H1 (cell line): ENCODE results near the gene GSKIP. TPM values are rescaled to one million over a fixed set of nuclear protein-coding genes. Genes with fewer than 3 reads are reported as not detected.

ENCODE experiments used
- CTCF ChIA-PET: fragments of 300-600 bp; sonication (Branson Sonifier 250); formaldehyde crosslinking; loops from one replicate; lab custom pipeline; 2021; ENCODE audit not compliant: partially characterized antibody; lab: Charles Lee
- POLR2A ChIA-PET: fragments of 300-600 bp; sonication (Branson Sonifier 250); formaldehyde crosslinking; loops from one replicate; lab custom pipeline; 2021; ENCODE audit warnings: inconsistent platforms; ENCODE audit not compliant: partially characterized antibody; lab: Charles Lee
- DNase-seq, 2 experiments: peaks; one replicate each; pipeline versions ENCODE4 v3.0.0 to v3.0.0-alpha.2; 2010 to 2022; ENCODE audit warnings: low spot score in 2 of 2, low read depth in 1 of 2, mixed read lengths in 1 of 2
- FAIRE-seq: peaks from 2 replicates; lab custom pipeline; 2011; peaks lifted over from hg19 to GRCh38; lab: Jason Lieb, UNC
- H2AFZ ChIP-seq: 2 replicates; pipeline ENCODE4 v1.8.1; 2012; ENCODE audit warnings: low read length, inconsistent platforms
- H2AK5ac ChIP-seq: 2 replicates; pipeline ENCODE4 v1.6.1; 2013; ENCODE audit warnings: low read depth, low read length
- H2BK120ac ChIP-seq: replicated peaks from 2 replicates; pipeline ENCODE3; 2013; ENCODE audit warnings: low read depth, low read length, inconsistent platforms
- H2BK12ac ChIP-seq: 2 replicates; pipeline ENCODE4 v1.6.1; 2013; ENCODE audit warnings: low read depth, low read length
- H2BK15ac ChIP-seq: 2 replicates; pipeline ENCODE4 v1.6.1; 2013; ENCODE audit warnings: low read length
- H2BK20ac ChIP-seq: 2 replicates; pipeline ENCODE4 v1.6.1; 2013; ENCODE audit warnings: low read length
- H2BK5ac ChIP-seq: 2 replicates; pipeline ENCODE4 v1.6.1; 2013; ENCODE audit warnings: low read depth, low read length
- H3K14ac ChIP-seq: 2 replicates; pipeline ENCODE4 v1.6.1; 2013; ENCODE audit warnings: inconsistent platforms; ENCODE audit not compliant: insufficient read length
- H3K18ac ChIP-seq: 2 replicates; pipeline ENCODE4 v1.6.1; 2013; ENCODE audit warnings: low read length; ENCODE audit errors: extremely low read depth
- H3K23ac ChIP-seq: 2 replicates; pipeline ENCODE4 v1.6.1; 2013; ENCODE audit warnings: inconsistent platforms; ENCODE audit not compliant: insufficient read length
- H3K23me2 ChIP-seq: 2 replicates; pipeline ENCODE4 v1.6.1; 2013; ENCODE audit warnings: low read depth, low read length
- H3K27ac ChIP-seq: 2 replicates; pipeline ENCODE4 v1.6.1; 2011; ENCODE audit warnings: low read depth, low read length, inconsistent platforms
- H3K27me3 ChIP-seq, 4 experiments: replicated peaks in 1 of 4; 1 replicate in 1 of 4; 2 replicates in 3 of 4; pipeline versions ENCODE4 v1.6.1 to v1.8.1; 2011 to 2013; ENCODE audit warnings: low read length in 3 of 4, mild to moderate bottlenecking in 3 of 4, inconsistent platforms in 2 of 4, mixed read lengths in 2 of 4, moderate library complexity in 1 of 4; ENCODE audit not compliant: control insufficient read depth in 3 of 4, insufficient read depth in 3 of 4; ENCODE audit errors: extremely low read depth in 1 of 4
- H3K36me3 ChIP-seq, 4 experiments: 2 replicates each; pipeline versions ENCODE4 v1.6.1 to v1.8.1; 2011 to 2013; ENCODE audit warnings: mild to moderate bottlenecking in 4 of 4, low read length in 3 of 4, moderate library complexity in 2 of 4, control low read depth in 1 of 4, inconsistent platforms in 1 of 4; ENCODE audit not compliant: insufficient read depth in 4 of 4, control insufficient read depth in 2 of 4
- H3K4ac ChIP-seq: replicated peaks from 2 replicates; pipeline ENCODE3; 2013; ENCODE audit warnings: low read length, low read depth, mixed read lengths, inconsistent platforms; ENCODE audit not compliant: insufficient read length
- H3K4me1 ChIP-seq, 4 experiments: replicated peaks in 1 of 4; 1 replicate in 1 of 4; 2 replicates in 3 of 4; pipeline versions ENCODE4 v1.6.1 to v1.8.1; 2011 to 2013; ENCODE audit warnings: low read length in 3 of 4, inconsistent platforms in 2 of 4, mixed read lengths in 1 of 4; ENCODE audit not compliant: insufficient read depth in 4 of 4, control insufficient read depth in 3 of 4
- H3K4me2 ChIP-seq, 2 experiments: 2 replicates each; pipeline versions ENCODE4 v1.6.1 to v1.8.1; 2011 to 2013; ENCODE audit warnings: low read depth in 2 of 2, low read length in 2 of 2, control low read depth in 1 of 2, inconsistent platforms in 1 of 2, mild to moderate bottlenecking in 1 of 2; ENCODE audit not compliant: insufficient read depth in 1 of 2
- H3K4me3 ChIP-seq, 4 experiments: fragments of 200-600, 300-600 bp in 1 of 4; sonication (generic), shearing (Covaris generic), sonication (Bioruptor Twin) in 1 of 4; 2 replicates each; pipeline versions ENCODE4 v1.5.1 to v1.8.1; 2011 to 2016; ENCODE audit warnings: low read length in 4 of 4, low read depth in 3 of 4, control low read depth in 2 of 4, inconsistent platforms in 2 of 4, mild to moderate bottlenecking in 2 of 4, mixed read lengths in 1 of 4, moderate library complexity in 1 of 4; ENCODE audit not compliant: insufficient read depth in 2 of 4; ENCODE audit errors: extremely low read depth in 1 of 4
- H3K56ac ChIP-seq: replicated peaks from 2 replicates; pipeline ENCODE3; 2013; ENCODE audit warnings: low read depth, mild to moderate bottlenecking, mixed read lengths, low read length, inconsistent platforms; ENCODE audit not compliant: insufficient read length
- H3K79me1 ChIP-seq: 2 replicates; pipeline ENCODE4 v1.6.1; 2013; ENCODE audit warnings: low read depth, low read length, control low read depth
- H3K79me2 ChIP-seq, 2 experiments: 2 replicates each; pipeline versions ENCODE4 v1.6.1 to v1.8.1; 2012 to 2013; ENCODE audit warnings: low read length in 2 of 2, mild to moderate bottlenecking in 2 of 2, inconsistent platforms in 1 of 2; ENCODE audit not compliant: insufficient read depth in 2 of 2, control insufficient read depth in 1 of 2
- H3K9ac ChIP-seq, 4 experiments: replicated peaks in 1 of 4; 1 replicate in 1 of 4; 2 replicates in 3 of 4; pipeline versions ENCODE4 v1.6.1 to v1.8.1; 2011 to 2013; ENCODE audit warnings: low read depth in 3 of 4, low read length in 3 of 4, control low read depth in 2 of 4, mild to moderate bottlenecking in 2 of 4, moderate library complexity in 2 of 4, inconsistent platforms in 1 of 4; ENCODE audit errors: extremely low read depth in 1 of 4
- H3K9me3 ChIP-seq, 2 experiments: 2 replicates each; pipeline versions ENCODE4 v1.6.1 to v1.8.1; 2012 to 2013; ENCODE audit warnings: mild to moderate bottlenecking in 2 of 2, moderate library complexity in 2 of 2, control low read depth in 1 of 2, inconsistent platforms in 1 of 2, low read depth in 1 of 2, low read length in 1 of 2, mixed read lengths in 1 of 2; ENCODE audit not compliant: insufficient read depth in 2 of 2
- H4K20me1 ChIP-seq, 2 experiments: replicated peaks in 1 of 2; 2 replicates each; pipeline versions ENCODE3 to v1.8.1; 2011 to 2013; ENCODE audit warnings: inconsistent platforms in 2 of 2, low read length in 2 of 2, mild to moderate bottlenecking in 1 of 2; ENCODE audit not compliant: insufficient read depth in 2 of 2, control insufficient read depth in 1 of 2
- H4K5ac ChIP-seq: 2 replicates; pipeline ENCODE4 v1.6.1; 2013; ENCODE audit warnings: low read length, low read depth, mixed read lengths, inconsistent platforms; ENCODE audit not compliant: insufficient read length
- H4K8ac ChIP-seq: 2 replicates; pipeline ENCODE4 v1.8.0; 2013; ENCODE audit warnings: mild to moderate bottlenecking, moderate library complexity, low read length, inconsistent platforms; ENCODE audit not compliant: insufficient read depth; ENCODE audit errors: extremely low read depth
- H4K91ac ChIP-seq: replicated peaks from 2 replicates; pipeline ENCODE3; 2013; ENCODE audit warnings: low read length, mixed read lengths, inconsistent platforms; ENCODE audit not compliant: insufficient read length
- ATF3 ChIP-seq: IDR thresholded peaks from 2 replicates; pipeline ENCODE4 v1.6.1; 2011; ENCODE audit warnings: low read depth, mild to moderate bottlenecking, low read length; ENCODE audit not compliant: insufficient read depth
- CTBP2 ChIP-seq: IDR thresholded peaks from 2 replicates; pipeline ENCODE4 v1.7.0; 2011; ENCODE audit warnings: borderline replicate concordance, mild to moderate bottlenecking, moderate library complexity, mixed read lengths, low read length; ENCODE audit not compliant: insufficient read depth, insufficient read length
- EZH2 ChIP-seq: fragments of 200-600 bp; sonication (generic); IDR thresholded peaks from 2 replicates; pipeline ENCODE4 v1.7.1; 2012; ENCODE audit warnings: low read depth, mild to moderate bottlenecking, moderate library complexity, low read length, inconsistent platforms; ENCODE audit not compliant: severe bottlenecking
- KDM4A ChIP-seq: IDR thresholded peaks from one replicate; pipeline ENCODE4 v1.7.1; 2012; ENCODE audit warnings: low read depth, mild to moderate bottlenecking, moderate library complexity, low read length, inconsistent platforms; ENCODE audit not compliant: severe bottlenecking
- MAFK ChIP-seq: IDR thresholded peaks from 2 replicates; pipeline ENCODE4 v1.6.1; 2012; ENCODE audit warnings: low read depth, mild to moderate bottlenecking, improper control_type of control experiment, low read length
- PHF8 ChIP-seq: fragments of 200-600 bp; sonication (generic); conservative IDR thresholded peaks from 2 replicates; pipeline ENCODE4 v1.7.1; 2012; ENCODE audit warnings: low read depth, mild to moderate bottlenecking, inconsistent platforms, low read length, moderate library complexity
- RBBP5 ChIP-seq: IDR thresholded peaks from 2 replicates; pipeline ENCODE4 v1.7.1; 2012; ENCODE audit warnings: low read depth, mild to moderate bottlenecking, inconsistent platforms, low read length, moderate library complexity, borderline replicate concordance
- RFX5 ChIP-seq: IDR thresholded peaks from 2 replicates; pipeline ENCODE4 v1.6.1; 2011; ENCODE audit warnings: low read depth, low read length, improper control_type of control experiment, borderline replicate concordance
- SP4 ChIP-seq: IDR thresholded peaks from 2 replicates; pipeline ENCODE4 v1.6.1; 2012; ENCODE audit warnings: low read length, inconsistent platforms
- SRF ChIP-seq: IDR thresholded peaks from 2 replicates; pipeline ENCODE4 v1.6.1; 2011; ENCODE audit warnings: mild to moderate bottlenecking, low read depth, low read length, moderate library complexity
- ZNF274 ChIP-seq: IDR thresholded peaks from 2 replicates; pipeline ENCODE4 v1.7.0; 2012; ENCODE audit warnings: low read length, borderline replicate concordance; ENCODE audit errors: extremely low read depth
- WGBS, 2 experiments: shearing (Covaris generic) in 1 of 2; methylation state at CpG; one replicate each; pipeline versions ENCODE4 v1.1.6 to v1.1.7; 2013 to 2015; ENCODE audit warnings: low lambda C conversion rate in 2 of 2, mixed read lengths in 2 of 2, inconsistent platforms in 1 of 2, low coverage in 1 of 2, missing lambda C conversion rate in 1 of 2; ENCODE audit not compliant: insufficient replicate concordance in 2 of 2, insufficient coverage in 1 of 2, insufficient read length in 1 of 2; ENCODE audit errors: extremely low coverage in 1 of 2, missing lambda C conversion rate in 1 of 2; 5-methylcytosine and 5-hydroxymethylcytosine counted together
- polyA plus RNA-seq, 7 experiments: library from polyadenylated mRNA; depleted of rRNA in 3 of 7; stranded (reverse) in 5 of 7; unstranded in 2 of 7; fragments of >200 nt in 5 of 7; fragments of 200-250 nt in 2 of 7; gene quantifications; 1 replicate in 5 of 7; 2 replicates in 1 of 7; 4 replicates in 1 of 7; pipeline versions ENCODE4 v1.2.1 to v1.2.3, GENCODE V29; 2011 to 2013; ENCODE audit warnings: missing spikeins in 2 of 7, mixed read lengths in 2 of 7
- total RNA-seq: library from RNA; stranded (reverse); fragmentation: NEBNext Ultra II Directional; extraction: Animal tissue kit (Norgen Biotek cat#: 25700); gene quantifications from 2 replicates; pipeline ENCODE4 v1.2.1, GENCODE V29; 2021

The GSKIP gene
- total and polyA plus RNA-seq, 2 of the 8 experiments (the other 6 are each of a cell fraction or from before 2014, with no cell fraction given), result 20.3 to 37.1 TPM

DNA sequence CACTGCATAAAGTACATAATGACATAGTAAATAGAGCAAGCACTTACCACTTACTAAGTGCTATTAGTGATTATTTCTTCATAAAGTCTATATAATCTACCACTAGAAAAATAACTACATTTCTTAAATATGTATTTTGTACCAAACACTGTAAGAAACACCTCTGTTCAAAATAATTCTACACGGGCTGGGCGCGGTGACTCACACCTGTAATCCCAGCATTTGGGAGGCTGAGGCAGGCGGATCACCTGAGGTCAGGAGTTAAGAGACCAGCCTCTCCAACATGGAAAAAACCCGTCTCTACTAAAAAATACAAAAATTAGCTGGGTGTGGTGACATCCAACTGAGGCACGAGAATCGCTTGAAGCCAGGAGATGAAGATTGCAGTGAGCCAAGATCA is 39.1 kb upstream of the GSKIP start:
- Histone ChIP-seq H4K5ac (no peak overlapping the region), H3K23ac (no peak overlapping the region), H3K4me2 (no peak overlapping the region), H2BK15ac (no peak overlapping the region), H2AK5ac (no peak overlapping the region), H3K27ac (no peak overlapping the region), H3K14ac (no peak overlapping the region), H4K20me1 (no peaks in the 10 kb centered on the region), H2AFZ (no peak overlapping the region), H2BK5ac (no peak overlapping the region), H2BK20ac (no peak overlapping the region), H3K27me3 (no peaks in the 10 kb centered on the region), H3K79me2 (no peaks in the 10 kb centered on the region), H2BK120ac (no peak overlapping the region), H3K36me3 (peaks cover 0 to 32% (median 0%) of the 10 kb centered on the region in 4 experiments; a peak in 3 of 8 replicates), H3K4me3 (no peak overlapping the region), H3K4ac (no peak overlapping the region), H3K9ac (no peak overlapping the region), H3K18ac (no peak overlapping the region), H3K23me2 (no peaks in the 10 kb centered on the region), H3K79me1 (no peaks in the 10 kb centered on the region), H3K56ac (no peak overlapping the region), H2BK12ac (no peak overlapping the region), H3K4me1 (peaks cover 0 to 3% (median 0%) of the 10 kb centered on the region in 4 experiments; a peak in 1 of 7 replicates), H4K8ac (no peak overlapping the region), H3K9me3 (no peaks in the 10 kb centered on the region), H4K91ac (no peak overlapping the region)
- POLR2A ChIA-PET, result no interaction called here
- CTCF ChIA-PET, result interaction anchor here (0.6 to 0.9 kb wide), 2 partner anchors 27 to 65 kb away, joined by 3 read pairs; no protein-coding TSS in a partner anchor
- DNase-seq (no peak), FAIRE-seq (no peak)
- 86% methylated on average over 7 of the region's 7 CpGs; no CpG with 5 or more reads in 1 of the 2 experiments for WGBS, 2 experiments
- TF ChIP-seq RBBP5, result no peak
- TF ChIP-seq ATF3, result no peak
- TF ChIP-seq EZH2, result no peak
- TF ChIP-seq KDM4A, result no peak
- TF ChIP-seq PHF8, result no peak
- TF ChIP-seq CTBP2, result no peak
- TF ChIP-seq ZNF274, result no peak
- no peak for TF ChIP-seq MAFK
- no peak for TF ChIP-seq RFX5
- no peak for TF ChIP-seq SP4
- TF ChIP-seq SRF, result no peak
